ENCODE measurements around the gene XRN2. TPM values are rescaled to one million over a fixed set of nuclear protein-coding genes. Genes with fewer than 3 reads are reported as not detected.
"Not testable (repeated sequence)": the region's sequence is repeated elsewhere in the genome, so short reads cannot be mapped to it uniquely, and the experiment has no call there.

XRN2 gene
- total RNA-seq, 4 donors from 2014 or later = 55.5 to 80.8 (median 68.4) TPM

GRCh38 chr20:21398109-21399004 lies 95.2 kb downstream of the XRN2 start:
- 22 to 24% methylated on average over 10 of the region's 10 CpGs for WGBS, 2 donors (ENCODE audit: low coverage in 1 of 2)
- TF ChIP-seq POLR2AphosphoS5 (IDR thresholded peaks at IDR 0.05) (no peak), POLR2A (IDR thresholded peaks at IDR 0.05) (no peak), CTCF (IDR thresholded peaks at IDR 0.05) (no peak), EP300 (IDR thresholded peaks at IDR 0.05) (no peak)
- H3K36me3 ChIP-seq = no peaks in the 10 kb centered on the region
- H3K9me3 ChIP-seq = peaks cover 0 to 7% (median 0%) of the 10 kb centered on the region in 3 donors
- no peak for ATAC-seq
- no peak overlapping the region for H3K4me3 ChIP-seq
- peaks cover 0 to 25% (median 6%) of the 10 kb centered on the region in 3 donors for H3K4me1 ChIP-seq
- peaks cover 92% of the 10 kb centered on the region for H3K27me3 ChIP-seq
- H3K27ac ChIP-seq = no peak overlapping the region

GRCh38 chr20:21399005-21399475 lies 95.9 kb downstream of the XRN2 start:
- H3K27me3 ChIP-seq = peaks cover 92% of the 10 kb centered on the region
- TF ChIP-seq POLR2A (IDR thresholded peaks at IDR 0.05) (no peak), POLR2AphosphoS5 (IDR thresholded peaks at IDR 0.05) (no peak), CTCF (IDR thresholded peaks at IDR 0.05) (no peak), EP300 (IDR thresholded peaks at IDR 0.05) (no peak)
- H3K4me3 ChIP-seq = no peak overlapping the region
- H3K9me3 ChIP-seq = peaks cover 0 to 7% (median 0%) of the 10 kb centered on the region in 3 donors
- H3K27ac ChIP-seq = no peak overlapping the region
- H3K4me1 ChIP-seq = peaks cover 0 to 25% (median 6%) of the 10 kb centered on the region in 3 donors
- 21 to 32% methylated on average over 4 to 5 of the region's 5 CpGs for WGBS, 2 donors (ENCODE audit: low coverage in 1 of 2)
- no peaks in the 10 kb centered on the region for H3K36me3 ChIP-seq
- no peak for ATAC-seq

- Histone ChIP-seq H3K36me3 (no peaks in the 10 kb centered on the region), H3K4me1 (no peaks in the 10 kb centered on the region), H3K4me3 (no peak overlapping the region), H3K9me3 (peaks cover 0 to 28% (median 0%) of the 10 kb centered on the region in 3 donors), H3K27me3 (peaks cover 37% of the 10 kb centered on the region), H3K27ac (no peak overlapping the region)
- TF ChIP-seq CTCF (IDR thresholded peaks at IDR 0.05) = no peak
- no peak for TF ChIP-seq EP300 (IDR thresholded peaks at IDR 0.05)
- no peak for TF ChIP-seq POLR2A (IDR thresholded peaks at IDR 0.05)
- no peak for TF ChIP-seq POLR2AphosphoS5 (IDR thresholded peaks at IDR 0.05)
- no peak for ATAC-seq
Measured at GRCh38 chr20:21411725-21412124, 108.6 kb downstream of the XRN2 start.

GRCh38 chr20:21413996-21414395 lies 110.9 kb downstream of the XRN2 start:
- 50% methylated on average over 2 of the region's 3 CpGs; no CpG with 5 or more reads in 1 of the 2 donors for WGBS, 2 donors (ENCODE audit: low coverage in 1 of 2)
- H3K27ac ChIP-seq, ATAC-seq, H3K4me3 ChIP-seq, H3K36me3 ChIP-seq, H3K4me1 ChIP-seq: not testable (repeated sequence)
- H3K27me3 ChIP-seq = peaks cover 25% of the 10 kb centered on the region
- peaks cover 0 to 35% (median 0%) of the 10 kb centered on the region in 3 donors for H3K9me3 ChIP-seq

GRCh38 chr20:21419147-21419546 lies 116.0 kb downstream of the XRN2 start:
- WGBS, 2 donors (ENCODE audit: low coverage in 1 of 2) = 53 to 57% methylated on average over 2 of the region's 2 CpGs

More at GRCh38 chr20:21419147-21419546, 116.0 kb downstream of the XRN2 start:
- not testable (repeated sequence) for ATAC-seq, H3K4me1 ChIP-seq, H3K27ac ChIP-seq, H3K36me3 ChIP-seq, H3K4me3 ChIP-seq
- Histone ChIP-seq H3K9me3 (peaks cover 0 to 55% (median 0%) of the 10 kb centered on the region in 3 donors), H3K27me3 (peaks cover 14% of the 10 kb centered on the region)

Measured in gastroesophageal sphincter (tissue), 4 donors.